OCI-LY1 (cell line): ENCODE data around the gene TEAD4.

ENCODE experiments used
- H2AFZ ChIP-seq: fragments of 200-600 bp; sonication (generic), shearing (Covaris generic); 2 replicates; pipeline ENCODE4 v1.6.0; 2014; ENCODE audit warnings: antibody characterized with exemption, mild to moderate bottlenecking, low read length
- H3F3A ChIP-seq: fragments of 200-600 bp; sonication (generic), shearing (Covaris generic); 2 replicates; pipeline ENCODE4 v1.6.0; 2014; ENCODE audit warnings: mild to moderate bottlenecking, antibody characterized with exemption, low read length, moderate library complexity; ENCODE audit not compliant: insufficient read depth
- H3K27ac ChIP-seq: fragments of 200-600 bp; sonication (generic); 2 replicates; pipeline ENCODE4 v1.5.1; 2014; ENCODE audit warnings: low read length, mixed run types, mild to moderate bottlenecking, low read depth; ENCODE audit not compliant: poor library complexity, severe bottlenecking
- H3K27me3 ChIP-seq: fragments of 200-600 bp; sonication (generic); 2 replicates; pipeline ENCODE4 v1.6.0; 2014; ENCODE audit warnings: antibody characterized with exemption, mild to moderate bottlenecking, low read length, moderate library complexity; ENCODE audit not compliant: insufficient read depth
- H3K36me3 ChIP-seq: fragments of 200-600 bp; sonication (generic); 2 replicates; pipeline ENCODE4 v1.6.1; 2014; ENCODE audit warnings: mild to moderate bottlenecking, antibody characterized with exemption, low read length, moderate library complexity, mixed read lengths; ENCODE audit not compliant: insufficient read depth
- H3K4me1 ChIP-seq: fragments of 200-600 bp; sonication (generic); 2 replicates; pipeline ENCODE4 v1.5.1; 2014; ENCODE audit warnings: mild to moderate bottlenecking, low read length, moderate library complexity; ENCODE audit not compliant: insufficient read depth, severe bottlenecking
- H3K4me2 ChIP-seq: fragments of 200-600 bp; sonication (generic), shearing (Covaris generic); 2 replicates; pipeline ENCODE4 v1.6.1; 2014; ENCODE audit warnings: low read length
- H3K4me3 ChIP-seq: fragments of 200-600 bp; sonication (generic); 2 replicates; pipeline ENCODE4 v1.5.1; 2014; ENCODE audit warnings: low read length, low read depth, mild to moderate bottlenecking, mixed read lengths; ENCODE audit not compliant: poor library complexity, severe bottlenecking
- H3K79me2 ChIP-seq: fragments of 200-600 bp; shearing (Covaris generic); 2 replicates; pipeline ENCODE4 v1.6.1; 2016; ENCODE audit warnings: mixed run types, low read length, mixed read lengths; ENCODE audit not compliant: insufficient read depth
- H3K9ac ChIP-seq: fragments of 200-600 bp; sonication (generic), shearing (Covaris generic); 2 replicates; pipeline ENCODE4 v1.6.1; 2014; ENCODE audit warnings: mild to moderate bottlenecking, low read length, mixed read lengths
- H3K9me2 ChIP-seq: fragments of 200-600 bp; sonication (generic), shearing (Covaris generic); 2 replicates; pipeline ENCODE4 v1.6.1; 2014; ENCODE audit warnings: low read depth, mild to moderate bottlenecking, low read length, mixed read lengths
- H3K9me3 ChIP-seq: fragments of 200-600 bp; shearing (Covaris generic); 2 replicates; pipeline ENCODE4 v1.6.1; 2014; ENCODE audit warnings: low read length, mixed read lengths
- H4K20me1 ChIP-seq: fragments of 200-600 bp; sonication (generic), shearing (Covaris generic); 2 replicates; pipeline ENCODE4 v1.6.0; 2016; ENCODE audit warnings: mild to moderate bottlenecking, low read length; ENCODE audit not compliant: insufficient read depth
- CTCF ChIP-seq: fragments of 200-600 bp; sonication (generic), shearing (Covaris generic); IDR thresholded peaks from 2 replicates; pipeline ENCODE4 v1.5.1; 2017; ENCODE audit warnings: mild to moderate bottlenecking, antibody characterized with exemption, low read length, moderate library complexity, mixed read lengths
- EZH2 ChIP-seq: fragments of 200-600 bp; sonication (generic), shearing (Covaris generic); IDR thresholded peaks from 2 replicates; pipeline ENCODE4 v1.8.0; 2017; ENCODE audit warnings: borderline replicate concordance, mixed run types, mild to moderate bottlenecking, antibody characterized with exemption, low read length, moderate library complexity, mixed read lengths

Gene TEAD4

GRCh38 chr12:2939191-2939590 is 20.0 kb upstream of the TEAD4 start:
- H3K79me2 ChIP-seq = no peaks in the 10 kb centered on the region
- H3K4me3 ChIP-seq = no peak overlapping the region
- no peaks in the 10 kb centered on the region for H3F3A ChIP-seq

DNA sequence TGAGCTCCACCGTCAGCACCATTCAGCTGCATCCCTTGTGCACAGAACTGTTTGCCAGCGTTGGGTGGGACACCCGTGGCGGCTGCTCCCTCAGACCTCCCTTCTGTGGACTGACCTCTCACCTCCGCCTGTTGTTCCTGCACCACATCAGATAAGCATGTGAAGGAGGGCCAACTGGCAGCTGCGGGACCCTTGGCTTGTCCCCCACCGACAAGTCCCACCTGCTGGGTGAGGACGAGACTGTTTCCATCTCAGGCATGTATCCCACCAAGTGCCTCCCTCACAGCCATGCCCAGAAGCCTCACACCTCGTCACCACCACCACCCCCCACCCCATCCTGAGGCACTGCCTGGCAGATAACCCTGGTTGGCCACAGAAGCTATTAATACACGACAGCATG is 18.6 kb upstream of the TEAD4 start:
- Histone ChIP-seq H3K4me3 (no peak overlapping the region), H4K20me1 (no peaks in the 10 kb centered on the region), H2AFZ (no peak overlapping the region), H3K9me2 (no peaks in the 10 kb centered on the region), H3K9ac (no peak overlapping the region), H3K4me2 (no peak overlapping the region), H3K27me3 (no peaks in the 10 kb centered on the region), H3K27ac (no peak overlapping the region), H3K4me1 (peaks cover 9% of the 10 kb centered on the region), H3F3A (no peaks in the 10 kb centered on the region), H3K36me3 (peaks cover 29% of the 10 kb centered on the region; the same call in 1 of the 2 replicates), H3K9me3 (no peaks in the 10 kb centered on the region), H3K79me2 (no peaks in the 10 kb centered on the region)
- TF ChIP-seq CTCF (no peak), EZH2 (no peak)

More at GRCh38 chr12:2939191-2939590, 20.0 kb upstream of the TEAD4 start:
- Histone ChIP-seq H3K36me3 (peaks cover 34% of the 10 kb centered on the region), H3K4me1 (no peaks in the 10 kb centered on the region), H3K9me3 (no peaks in the 10 kb centered on the region), H3K27me3 (no peaks in the 10 kb centered on the region), H2AFZ (no peak overlapping the region), H3K9ac (no peak overlapping the region), H3K9me2 (no peaks in the 10 kb centered on the region), H3K27ac (no peak overlapping the region), H4K20me1 (no peaks in the 10 kb centered on the region), H3K4me2 (no peak overlapping the region)
- TF ChIP-seq CTCF = no peak
- TF ChIP-seq EZH2 = no peak

GRCh38 chr12:2941524-2941923 is 17.7 kb upstream of the TEAD4 start:
- Histone ChIP-seq H3K4me1 (peaks cover 9% of the 10 kb centered on the region), H3K9ac (no peak overlapping the region), H3K9me2 (no peaks in the 10 kb centered on the region), H3K4me3 (no peak overlapping the region), H2AFZ (no peak overlapping the region), H3K27ac (no peak overlapping the region), H3K4me2 (no peak overlapping the region), H3K27me3 (no peaks in the 10 kb centered on the region), H3K9me3 (no peaks in the 10 kb centered on the region), H3F3A (no peaks in the 10 kb centered on the region), H3K36me3 (peaks cover 29% of the 10 kb centered on the region; the same call in 1 of the 2 replicates), H4K20me1 (no peaks in the 10 kb centered on the region), H3K79me2 (no peaks in the 10 kb centered on the region)
- TF ChIP-seq EZH2 (no peak), CTCF (no peak)
